ENCODE results near the gene SYCN.

- TF ChIP-seq NFE2L1 (CRISPR knock-in tag; IDR thresholded peaks at IDR 0.05; ENCODE audit: borderline replicate concordance) (no peak), ZNF710 (CRISPR knock-in tag; IDR thresholded peaks at IDR 0.05; ENCODE audit: borderline replicate concordance) (no peak), NCOA2 (CRISPR knock-in tag; IDR thresholded peaks at IDR 0.05) (no peak), DZIP1 (CRISPR knock-in tag; IDR thresholded peaks at IDR 0.05) (no peak), ZNF569 (CRISPR knock-in tag; IDR thresholded peaks at IDR 0.05; ENCODE audit: borderline replicate concordance) (no peak), RAD21 (CRISPR knock-in tag; IDR thresholded peaks at IDR 0.05) (no peak), POLR2AphosphoS5 (IDR thresholded peaks at IDR 0.05; ENCODE audit: low read depth, low read length) (no peak), CTCF (CRISPR knock-in tag; IDR thresholded peaks at IDR 0.05) (no peak), ARNTL (CRISPR knock-in tag; IDR thresholded peaks at IDR 0.05) (no peak), ZNF616 (CRISPR knock-in tag; IDR thresholded peaks at IDR 0.05; ENCODE audit: low read depth) (no peak), PREB (CRISPR knock-in tag; IDR thresholded peaks at IDR 0.05) (no peak), CEBPB (IDR thresholded peaks at IDR 0.05; ENCODE audit: borderline replicate concordance, low read depth, low read length) (no peak), CREB1 (IDR thresholded peaks at IDR 0.05) (no peak), CREB1 (CRISPR knock-in tag; IDR thresholded peaks at IDR 0.05) (no peak), ZNF605 (CRISPR knock-in tag; IDR thresholded peaks at IDR 0.05) (no peak)
Measured at GRCh38 chr19:39188960-39189359, 15.1 kb downstream of the SYCN start.
